Measurements from ENCODE around the gene POLD2.

POLD2 gene

GRCh38 chr7:44099669-44100068, 23.7 kb downstream of the POLD2 start:
- H3K27ac ChIP-seq (ENCODE audit: low read length) = no peak overlapping the region

GRCh38 chr7:44098092-44099068, 25.0 kb downstream of the POLD2 start:
- WGBS (ENCODE audit: insufficient coverage, insufficient read length) = no CpG with 5 or more reads among the region's 6 CpGs
- no peak for DNase-seq (ENCODE audit: low read depth, low spot score)
- no peak overlapping the region for H3K27ac ChIP-seq (ENCODE audit: low read length)
- H3K27me3 ChIP-seq (ENCODE audit: control insufficient read depth, insufficient read depth, low read length) = no peaks in the 10 kb centered on the region
- H3K36me3 ChIP-seq (ENCODE audit: control insufficient read depth, insufficient read depth, low read length) = no peaks in the 10 kb centered on the region
- H3K9me3 ChIP-seq (ENCODE audit: control insufficient read depth, insufficient read depth, low read length) = no peaks in the 10 kb centered on the region; the same call in 1 of the 2 replicates
- no peak overlapping the region for H3K4me3 ChIP-seq (ENCODE audit: low read length)
- 0 out of 2 replicates have a peak, but pooled peaks cover 1% of the 10 kb centered on the region for H3K4me1 ChIP-seq (ENCODE audit: control insufficient read depth, insufficient read depth, low read length)

More at GRCh38 chr7:44099669-44100068, 23.7 kb downstream of the POLD2 start:
- Histone ChIP-seq H3K36me3 (ENCODE audit: control insufficient read depth, insufficient read depth, low read length) (no peaks in the 10 kb centered on the region), H3K4me1 (ENCODE audit: control insufficient read depth, insufficient read depth, low read length) (0 out of 2 replicates have a peak, but pooled peaks cover 1% of the 10 kb centered on the region), H3K27me3 (ENCODE audit: control insufficient read depth, insufficient read depth, low read length) (no peaks in the 10 kb centered on the region), H3K9me3 (ENCODE audit: control insufficient read depth, insufficient read depth, low read length) (no peaks in the 10 kb centered on the region; the same call in 1 of the 2 replicates), H3K4me3 (ENCODE audit: low read length) (no peak overlapping the region)
- no peak for DNase-seq (ENCODE audit: low read depth, low spot score)
- WGBS (ENCODE audit: insufficient coverage, insufficient read length) = no CpG with 5 or more reads among the region's 4 CpGs

- Histone ChIP-seq H3K4me1 (ENCODE audit: control insufficient read depth, insufficient read depth, low read length) (0 out of 2 replicates have a peak, but pooled peaks cover 1% of the 10 kb centered on the region), H3K36me3 (ENCODE audit: control insufficient read depth, insufficient read depth, low read length) (no peaks in the 10 kb centered on the region), H3K4me3 (ENCODE audit: low read length) (no peak overlapping the region), H3K9me3 (ENCODE audit: control insufficient read depth, insufficient read depth, low read length) (no peaks in the 10 kb centered on the region; the same call in 1 of the 2 replicates), H3K27me3 (ENCODE audit: control insufficient read depth, insufficient read depth, low read length) (no peaks in the 10 kb centered on the region), H3K27ac (ENCODE audit: low read length) (no peak overlapping the region)
- no peak for DNase-seq (ENCODE audit: low read depth, low spot score)
- WGBS (ENCODE audit: insufficient coverage, insufficient read length) = no CpG with 5 or more reads among the region's 9 CpGs
Observed at GRCh38 chr7:44097064-44097932, 26.1 kb downstream of the POLD2 start.

GRCh38 chr7:44096326-44096881, 26.9 kb downstream of the POLD2 start:
- Histone ChIP-seq H3K9me3 (ENCODE audit: control insufficient read depth, insufficient read depth, low read length) (no peaks in the 10 kb centered on the region; the same call in 1 of the 2 replicates), H3K4me1 (ENCODE audit: control insufficient read depth, insufficient read depth, low read length) (0 out of 2 replicates have a peak, but pooled peaks cover 1% of the 10 kb centered on the region), H3K27me3 (ENCODE audit: control insufficient read depth, insufficient read depth, low read length) (no peaks in the 10 kb centered on the region), H3K27ac (ENCODE audit: low read length) (no peak overlapping the region), H3K36me3 (ENCODE audit: control insufficient read depth, insufficient read depth, low read length) (no peaks in the 10 kb centered on the region), H3K4me3 (ENCODE audit: low read length) (no peak overlapping the region)
- WGBS (ENCODE audit: insufficient coverage, insufficient read length) = no CpG with 5 or more reads among the region's 8 CpGs
- no peak for DNase-seq (ENCODE audit: low read depth, low spot score)

GRCh38 chr7:44095781-44096180, 27.6 kb downstream of the POLD2 start:
- WGBS (ENCODE audit: insufficient coverage, insufficient read length) = no CpG with 5 or more reads among the region's 3 CpGs
- no peak overlapping the region for H3K27ac ChIP-seq (ENCODE audit: low read length)

GRCh38 chr7:44094883-44095592, 28.3 kb downstream of the POLD2 start:
- no peaks in the 10 kb centered on the region for H3K27me3 ChIP-seq (ENCODE audit: control insufficient read depth, insufficient read depth, low read length)
- no peaks in the 10 kb centered on the region; the same call in 1 of the 2 replicates for H3K9me3 ChIP-seq (ENCODE audit: control insufficient read depth, insufficient read depth, low read length)
- H3K4me3 ChIP-seq (ENCODE audit: low read length) = no peak overlapping the region
- H3K27ac ChIP-seq (ENCODE audit: low read length) = no peak overlapping the region
- no peak for DNase-seq (ENCODE audit: low read depth, low spot score)
- no CpG with 5 or more reads among the region's 2 CpGs for WGBS (ENCODE audit: insufficient coverage, insufficient read length)
- H3K4me1 ChIP-seq (ENCODE audit: control insufficient read depth, insufficient read depth, low read length) = no peaks in the 10 kb centered on the region
- no peaks in the 10 kb centered on the region for H3K36me3 ChIP-seq (ENCODE audit: control insufficient read depth, insufficient read depth, low read length)

More at GRCh38 chr7:44095781-44096180, 27.6 kb downstream of the POLD2 start:
- 0 out of 2 replicates have a peak, but pooled peaks cover 1% of the 10 kb centered on the region for H3K4me1 ChIP-seq (ENCODE audit: control insufficient read depth, insufficient read depth, low read length)
- H3K27me3 ChIP-seq (ENCODE audit: control insufficient read depth, insufficient read depth, low read length) = no peaks in the 10 kb centered on the region
- H3K9me3 ChIP-seq (ENCODE audit: control insufficient read depth, insufficient read depth, low read length) = no peaks in the 10 kb centered on the region; the same call in 1 of the 2 replicates
- no peak overlapping the region for H3K4me3 ChIP-seq (ENCODE audit: low read length)
- DNase-seq (ENCODE audit: low read depth, low spot score) = no peak
- no peaks in the 10 kb centered on the region for H3K36me3 ChIP-seq (ENCODE audit: control insufficient read depth, insufficient read depth, low read length)

- Histone ChIP-seq H3K4me1 (ENCODE audit: control insufficient read depth, insufficient read depth, low read length) (no peaks in the 10 kb centered on the region), H3K27me3 (ENCODE audit: control insufficient read depth, insufficient read depth, low read length) (no peaks in the 10 kb centered on the region), H3K9me3 (ENCODE audit: control insufficient read depth, insufficient read depth, low read length) (no peaks in the 10 kb centered on the region; the same call in 1 of the 2 replicates), H3K27ac (ENCODE audit: low read length) (no peak overlapping the region), H3K36me3 (ENCODE audit: control insufficient read depth, insufficient read depth, low read length) (no peaks in the 10 kb centered on the region), H3K4me3 (ENCODE audit: low read length) (no peak overlapping the region)
- WGBS (ENCODE audit: insufficient coverage, insufficient read length) = no CpG with 5 or more reads among the region's 2 CpGs
- DNase-seq (ENCODE audit: low read depth, low spot score) = no peak
Observed at GRCh38 chr7:44094365-44094764, 29.0 kb downstream of the POLD2 start.

- H3K36me3 ChIP-seq (ENCODE audit: control insufficient read depth, insufficient read depth, low read length) = no peaks in the 10 kb centered on the region
- H3K4me3 ChIP-seq (ENCODE audit: low read length) = no peak overlapping the region
- no peaks in the 10 kb centered on the region for H3K27me3 ChIP-seq (ENCODE audit: control insufficient read depth, insufficient read depth, low read length)
- no peak for DNase-seq (ENCODE audit: low read depth, low spot score)
- no peaks in the 10 kb centered on the region for H3K4me1 ChIP-seq (ENCODE audit: control insufficient read depth, insufficient read depth, low read length)
- WGBS (ENCODE audit: insufficient coverage, insufficient read length) = no CpG with 5 or more reads among the region's 6 CpGs
- H3K9me3 ChIP-seq (ENCODE audit: control insufficient read depth, insufficient read depth, low read length) = no peaks in the 10 kb centered on the region; the same call in 1 of the 2 replicates
- H3K27ac ChIP-seq (ENCODE audit: low read length) = no peak overlapping the region
Observed at GRCh38 chr7:44093102-44093641, 30.2 kb downstream of the POLD2 start.
